ENCODE measurements around the gene GAS2L1.

Gene GAS2L1

DNA sequence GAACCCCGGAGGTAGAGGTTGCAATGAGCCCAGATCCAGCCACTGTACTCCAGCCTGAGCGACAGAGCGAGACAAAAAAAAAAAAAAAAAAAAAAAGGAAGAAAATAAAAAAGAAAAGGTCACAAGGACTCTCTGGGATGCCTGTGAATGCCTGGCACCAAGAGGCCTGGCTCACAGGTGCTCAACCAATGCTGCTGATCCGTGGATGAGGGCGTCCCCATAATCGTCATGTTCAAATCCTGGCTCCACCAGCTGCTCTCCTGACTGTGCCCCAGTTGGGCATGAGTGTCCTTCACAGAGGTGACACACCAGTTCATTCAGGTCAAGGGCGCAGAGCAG lies 645 bp upstream of the GAS2L1 start (continued):
- TF ChIP-seq, protein P1, sequence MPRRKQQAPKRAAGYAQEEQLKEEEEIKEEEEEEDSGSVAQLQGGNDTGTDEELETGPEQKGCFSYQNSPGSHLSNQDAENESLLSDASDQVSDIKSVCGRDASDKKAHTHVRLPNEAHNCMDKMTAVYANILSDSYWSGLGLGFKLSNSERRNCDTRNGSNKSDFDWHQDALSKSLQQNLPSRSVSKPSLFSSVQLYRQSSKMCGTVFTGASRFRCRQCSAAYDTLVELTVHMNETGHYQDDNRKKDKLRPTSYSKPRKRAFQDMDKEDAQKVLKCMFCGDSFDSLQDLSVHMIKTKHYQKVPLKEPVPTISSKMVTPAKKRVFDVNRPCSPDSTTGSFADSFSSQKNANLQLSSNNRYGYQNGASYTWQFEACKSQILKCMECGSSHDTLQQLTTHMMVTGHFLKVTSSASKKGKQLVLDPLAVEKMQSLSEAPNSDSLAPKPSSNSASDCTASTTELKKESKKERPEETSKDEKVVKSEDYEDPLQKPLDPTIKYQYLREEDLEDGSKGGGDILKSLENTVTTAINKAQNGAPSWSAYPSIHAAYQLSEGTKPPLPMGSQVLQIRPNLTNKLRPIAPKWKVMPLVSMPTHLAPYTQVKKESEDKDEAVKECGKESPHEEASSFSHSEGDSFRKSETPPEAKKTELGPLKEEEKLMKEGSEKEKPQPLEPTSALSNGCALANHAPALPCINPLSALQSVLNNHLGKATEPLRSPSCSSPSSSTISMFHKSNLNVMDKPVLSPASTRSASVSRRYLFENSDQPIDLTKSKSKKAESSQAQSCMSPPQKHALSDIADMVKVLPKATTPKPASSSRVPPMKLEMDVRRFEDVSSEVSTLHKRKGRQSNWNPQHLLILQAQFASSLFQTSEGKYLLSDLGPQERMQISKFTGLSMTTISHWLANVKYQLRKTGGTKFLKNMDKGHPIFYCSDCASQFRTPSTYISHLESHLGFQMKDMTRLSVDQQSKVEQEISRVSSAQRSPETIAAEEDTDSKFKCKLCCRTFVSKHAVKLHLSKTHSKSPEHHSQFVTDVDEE (CRISPR knock-in tag; IDR thresholded peaks at IDR 0.05) = no peak
- TF ChIP-seq RARB (CRISPR knock-in tag; IDR thresholded peaks at IDR 0.05) = no peak
- TF ChIP-seq ZC3H10 (CRISPR knock-in tag; IDR thresholded peaks at IDR 0.05) = no peak
- no peak for TF ChIP-seq ZNF8 (CRISPR knock-in tag; IDR thresholded peaks at IDR 0.05)
- TF ChIP-seq CSDC2 (CRISPR knock-in tag; IDR thresholded peaks at IDR 0.05) = no peak
- no peak for TF ChIP-seq TOX (CRISPR knock-in tag; IDR thresholded peaks at IDR 0.05; ENCODE audit: borderline replicate concordance)
- TF ChIP-seq ZFP3 (CRISPR knock-in tag; IDR thresholded peaks at IDR 0.05) = no peak
- TF ChIP-seq, protein P2, sequence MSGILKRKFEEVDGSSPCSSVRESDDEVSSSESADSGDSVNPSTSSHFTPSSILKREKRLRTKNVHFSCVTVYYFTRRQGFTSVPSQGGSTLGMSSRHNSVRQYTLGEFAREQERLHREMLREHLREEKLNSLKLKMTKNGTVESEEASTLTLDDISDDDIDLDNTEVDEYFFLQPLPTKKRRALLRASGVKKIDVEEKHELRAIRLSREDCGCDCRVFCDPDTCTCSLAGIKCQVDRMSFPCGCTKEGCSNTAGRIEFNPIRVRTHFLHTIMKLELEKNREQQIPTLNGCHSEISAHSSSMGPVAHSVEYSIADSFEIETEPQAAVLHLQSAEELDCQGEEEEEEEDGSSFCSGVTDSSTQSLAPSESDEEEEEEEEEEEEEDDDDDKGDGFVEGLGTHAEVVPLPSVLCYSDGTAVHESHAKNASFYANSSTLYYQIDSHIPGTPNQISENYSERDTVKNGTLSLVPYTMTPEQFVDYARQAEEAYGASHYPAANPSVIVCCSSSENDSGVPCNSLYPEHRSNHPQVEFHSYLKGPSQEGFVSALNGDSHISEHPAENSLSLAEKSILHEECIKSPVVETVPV (CRISPR knock-in tag; IDR thresholded peaks at IDR 0.05) = no peak

DNA sequence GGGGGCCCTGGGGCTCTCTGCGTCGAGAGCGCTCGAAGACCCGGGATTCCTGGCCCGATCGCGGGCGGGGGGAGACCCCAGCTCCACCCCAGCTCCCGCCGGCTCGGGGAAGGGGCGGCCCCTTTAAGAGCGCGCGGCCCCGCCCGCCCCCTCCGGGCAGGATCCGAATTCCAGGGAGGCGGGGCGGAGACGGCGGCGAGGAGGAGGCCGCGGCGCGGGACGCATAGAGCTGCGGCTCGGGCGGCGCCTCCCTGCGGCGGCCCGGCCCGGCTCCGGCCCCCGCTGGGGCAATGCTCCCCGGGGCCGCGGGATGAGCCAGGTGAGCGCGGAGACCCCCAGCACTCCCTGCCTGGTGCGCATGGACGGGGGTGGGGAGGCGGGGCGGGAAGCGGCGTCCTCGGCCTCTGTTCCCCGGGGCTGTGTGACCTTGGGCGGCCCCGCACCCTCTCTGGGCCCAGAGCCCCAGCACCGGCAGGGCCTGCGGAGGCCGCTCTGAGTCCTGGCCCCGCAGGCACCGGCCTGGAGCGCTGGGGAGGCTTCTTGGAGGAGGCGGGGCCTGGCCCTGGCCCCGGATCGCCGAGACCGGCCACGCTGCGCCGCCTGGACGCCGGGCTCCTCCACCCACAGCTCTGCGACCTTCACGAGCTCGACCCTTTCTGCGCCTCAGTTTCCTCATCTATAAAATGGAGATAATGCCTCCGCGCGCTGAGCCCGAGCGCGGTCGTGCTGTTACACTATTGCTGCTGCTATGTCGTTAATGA lies 565 bp downstream of the GAS2L1 start:
- ATAC-seq = peak; percentile 72
- TF ChIP-seq ISL1 (CRISPR knock-in tag; IDR thresholded peaks at IDR 0.05) (no peak), GLIS3 (CRISPR knock-in tag; IDR thresholded peaks at IDR 0.05) (0 out of 2 replicates have a peak, but pooled peaks have one; percentile 52), ZNF70 (CRISPR knock-in tag; IDR thresholded peaks at IDR 0.05) (peak; percentile 99), RARB (CRISPR knock-in tag; IDR thresholded peaks at IDR 0.05) (no peak), ZFP3 (CRISPR knock-in tag; IDR thresholded peaks at IDR 0.05) (no peak), ARNTL (CRISPR knock-in tag; IDR thresholded peaks at IDR 0.05; ENCODE audit: borderline replicate concordance, low read depth) (no peak), TOX (CRISPR knock-in tag; IDR thresholded peaks at IDR 0.05; ENCODE audit: borderline replicate concordance) (no peak)
- TF ChIP-seq, protein P1 (CRISPR knock-in tag; IDR thresholded peaks at IDR 0.05) = no peak
- TF ChIP-seq, protein P3, sequence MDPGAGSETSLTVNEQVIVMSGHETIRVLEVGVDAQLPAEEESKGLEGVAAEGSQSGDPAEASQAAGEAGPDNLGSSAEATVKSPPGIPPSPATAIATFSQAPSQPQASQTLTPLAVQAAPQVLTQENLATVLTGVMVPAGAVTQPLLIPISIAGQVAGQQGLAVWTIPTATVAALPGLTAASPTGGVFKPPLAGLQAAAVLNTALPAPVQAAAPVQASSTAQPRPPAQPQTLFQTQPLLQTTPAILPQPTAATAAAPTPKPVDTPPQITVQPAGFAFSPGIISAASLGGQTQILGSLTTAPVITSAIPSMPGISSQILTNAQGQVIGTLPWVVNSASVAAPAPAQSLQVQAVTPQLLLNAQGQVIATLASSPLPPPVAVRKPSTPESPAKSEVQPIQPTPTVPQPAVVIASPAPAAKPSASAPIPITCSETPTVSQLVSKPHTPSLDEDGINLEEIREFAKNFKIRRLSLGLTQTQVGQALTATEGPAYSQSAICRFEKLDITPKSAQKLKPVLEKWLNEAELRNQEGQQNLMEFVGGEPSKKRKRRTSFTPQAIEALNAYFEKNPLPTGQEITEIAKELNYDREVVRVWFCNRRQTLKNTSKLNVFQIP (CRISPR knock-in tag; IDR thresholded peaks at IDR 0.05; ENCODE audit: borderline replicate concordance, low read depth) = no peak
- TF ChIP-seq, protein P4, sequence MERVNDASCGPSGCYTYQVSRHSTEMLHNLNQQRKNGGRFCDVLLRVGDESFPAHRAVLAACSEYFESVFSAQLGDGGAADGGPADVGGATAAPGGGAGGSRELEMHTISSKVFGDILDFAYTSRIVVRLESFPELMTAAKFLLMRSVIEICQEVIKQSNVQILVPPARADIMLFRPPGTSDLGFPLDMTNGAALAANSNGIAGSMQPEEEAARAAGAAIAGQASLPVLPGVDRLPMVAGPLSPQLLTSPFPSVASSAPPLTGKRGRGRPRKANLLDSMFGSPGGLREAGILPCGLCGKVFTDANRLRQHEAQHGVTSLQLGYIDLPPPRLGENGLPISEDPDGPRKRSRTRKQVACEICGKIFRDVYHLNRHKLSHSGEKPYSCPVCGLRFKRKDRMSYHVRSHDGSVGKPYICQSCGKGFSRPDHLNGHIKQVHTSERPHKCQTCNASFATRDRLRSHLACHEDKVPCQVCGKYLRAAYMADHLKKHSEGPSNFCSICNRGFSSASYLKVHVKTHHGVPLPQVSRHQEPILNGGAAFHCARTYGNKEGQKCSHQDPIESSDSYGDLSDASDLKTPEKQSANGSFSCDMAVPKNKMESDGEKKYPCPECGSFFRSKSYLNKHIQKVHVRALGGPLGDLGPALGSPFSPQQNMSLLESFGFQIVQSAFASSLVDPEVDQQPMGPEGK (CRISPR knock-in tag; IDR thresholded peaks at IDR 0.05; ENCODE audit: borderline replicate concordance) = no peak

DNA sequence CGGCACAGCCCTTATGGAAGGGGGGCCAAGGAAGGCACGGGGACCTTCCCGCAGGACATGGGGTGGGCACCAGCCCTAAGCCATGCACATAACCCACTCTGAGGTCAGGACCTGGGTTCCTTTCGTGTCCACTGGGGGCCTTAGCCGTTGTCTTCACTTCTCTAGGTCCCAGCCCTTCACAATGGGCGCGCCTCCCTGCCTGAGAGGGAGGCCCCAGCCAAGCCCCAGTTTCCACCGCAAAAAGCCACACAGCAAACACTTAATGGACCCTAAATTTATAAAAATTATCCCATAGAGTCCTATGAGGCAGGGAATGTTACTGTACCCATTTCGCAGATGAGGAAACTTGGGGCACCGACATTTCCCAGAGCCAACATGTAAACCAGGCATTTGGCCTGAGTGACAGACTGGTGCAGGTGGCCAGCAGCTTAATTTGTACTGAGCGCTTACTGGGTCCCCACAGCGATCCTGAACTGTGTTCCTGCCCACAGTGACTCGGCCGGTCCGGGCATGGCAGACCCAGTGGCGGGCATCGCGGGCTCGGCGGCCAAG lies 1.2 kb downstream of the GAS2L1 start:
- ATAC-seq = no peak
- TF ChIP-seq ZNF70 (CRISPR knock-in tag; IDR thresholded peaks at IDR 0.05) (no peak), ZNF8 (CRISPR knock-in tag; IDR thresholded peaks at IDR 0.05) (no peak), SNAI2 (CRISPR knock-in tag; IDR thresholded peaks at IDR 0.05) (no peak), TCF4 (CRISPR knock-in tag; IDR thresholded peaks at IDR 0.05; ENCODE audit: borderline replicate concordance) (no peak), ZFP3 (CRISPR knock-in tag; IDR thresholded peaks at IDR 0.05) (no peak), PPARA (CRISPR knock-in tag; IDR thresholded peaks at IDR 0.05; ENCODE audit: borderline replicate concordance) (no peak), ZC3H10 (CRISPR knock-in tag; IDR thresholded peaks at IDR 0.05) (no peak), BACH2 (CRISPR knock-in tag; IDR thresholded peaks at IDR 0.05; ENCODE audit: borderline replicate concordance) (no peak), ISL1 (CRISPR knock-in tag; IDR thresholded peaks at IDR 0.05) (no peak), CSDC2 (CRISPR knock-in tag; IDR thresholded peaks at IDR 0.05) (no peak), ZFP30 (CRISPR knock-in tag; IDR thresholded peaks at IDR 0.05) (no peak), ZNF565 (CRISPR knock-in tag; conservative IDR thresholded peaks at IDR 0.05; ENCODE audit: low read depth) (no peak), ESRRG (CRISPR knock-in tag; IDR thresholded peaks at IDR 0.05) (no peak)
- TF ChIP-seq, protein P5, sequence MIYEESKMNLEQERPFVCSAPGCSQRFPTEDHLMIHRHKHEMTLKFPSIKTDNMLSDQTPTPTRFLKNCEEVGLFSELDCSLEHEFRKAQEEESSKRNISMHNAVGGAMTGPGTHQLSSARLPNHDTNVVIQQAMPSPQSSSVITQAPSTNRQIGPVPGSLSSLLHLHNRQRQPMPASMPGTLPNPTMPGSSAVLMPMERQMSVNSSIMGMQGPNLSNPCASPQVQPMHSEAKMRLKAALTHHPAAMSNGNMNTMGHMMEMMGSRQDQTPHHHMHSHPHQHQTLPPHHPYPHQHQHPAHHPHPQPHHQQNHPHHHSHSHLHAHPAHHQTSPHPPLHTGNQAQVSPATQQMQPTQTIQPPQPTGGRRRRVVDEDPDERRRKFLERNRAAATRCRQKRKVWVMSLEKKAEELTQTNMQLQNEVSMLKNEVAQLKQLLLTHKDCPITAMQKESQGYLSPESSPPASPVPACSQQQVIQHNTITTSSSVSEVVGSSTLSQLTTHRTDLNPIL (CRISPR knock-in tag; IDR thresholded peaks at IDR 0.05; ENCODE audit: low read depth) = no peak
- TF ChIP-seq, protein P2 (CRISPR knock-in tag; IDR thresholded peaks at IDR 0.05) = no peak
